ENCODE data around the gene MTIF2. TPM values are rescaled to one million over a fixed set of nuclear protein-coding genes. Genes with fewer than 3 reads are reported as not detected.

Gene MTIF2
- total and polyA plus RNA-seq, 9 of the 15 experiments (the other 6 are each of a cell fraction or from before 2014, with no cell fraction given): 58.7 to 143 (median 105) TPM

- no peak for TF ChIP-seq RUNX1 (IDR thresholded peaks at IDR 0.05; ENCODE audit: low read depth)
- TF ChIP-seq KHSRP (IDR thresholded peaks at IDR 0.05): peak; percentile 30; the same call in 1 of the 2 replicates
- peak; percentile 87 for TF ChIP-seq SAP30 (IDR thresholded peaks at IDR 0.05; ENCODE audit: borderline replicate concordance, insufficient read depth, low read depth, low read length, poor library complexity, severe bottlenecking)
- TF ChIP-seq, protein P1, sequence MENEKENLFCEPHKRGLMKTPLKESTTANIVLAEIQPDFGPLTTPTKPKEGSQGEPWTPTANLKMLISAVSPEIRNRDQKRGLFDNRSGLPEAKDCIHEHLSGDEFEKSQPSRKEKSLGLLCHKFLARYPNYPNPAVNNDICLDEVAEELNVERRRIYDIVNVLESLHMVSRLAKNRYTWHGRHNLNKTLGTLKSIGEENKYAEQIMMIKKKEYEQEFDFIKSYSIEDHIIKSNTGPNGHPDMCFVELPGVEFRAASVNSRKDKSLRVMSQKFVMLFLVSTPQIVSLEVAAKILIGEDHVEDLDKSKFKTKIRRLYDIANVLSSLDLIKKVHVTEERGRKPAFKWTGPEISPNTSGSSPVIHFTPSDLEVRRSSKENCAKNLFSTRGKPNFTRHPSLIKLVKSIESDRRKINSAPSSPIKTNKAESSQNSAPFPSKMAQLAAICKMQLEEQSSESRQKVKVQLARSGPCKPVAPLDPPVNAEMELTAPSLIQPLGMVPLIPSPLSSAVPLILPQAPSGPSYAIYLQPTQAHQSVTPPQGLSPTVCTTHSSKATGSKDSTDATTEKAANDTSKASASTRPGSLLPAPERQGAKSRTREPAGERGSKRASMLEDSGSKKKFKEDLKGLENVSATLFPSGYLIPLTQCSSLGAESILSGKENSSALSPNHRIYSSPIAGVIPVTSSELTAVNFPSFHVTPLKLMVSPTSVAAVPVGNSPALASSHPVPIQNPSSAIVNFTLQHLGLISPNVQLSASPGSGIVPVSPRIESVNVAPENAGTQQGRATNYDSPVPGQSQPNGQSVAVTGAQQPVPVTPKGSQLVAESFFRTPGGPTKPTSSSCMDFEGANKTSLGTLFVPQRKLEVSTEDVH (IDR thresholded peaks at IDR 0.05; ENCODE audit: low read depth, partially characterized antibody): peak; percentile 98
- no peak for TF ChIP-seq ZFP1 (CRISPR knock-in tag; IDR thresholded peaks at IDR 0.05)
- 0 out of 2 replicates have a peak, but pooled peaks have one; percentile 72 for TF ChIP-seq GABPB2 (CRISPR knock-in tag; conservative IDR thresholded peaks at IDR 0.05)
- TF ChIP-seq, protein P2, sequence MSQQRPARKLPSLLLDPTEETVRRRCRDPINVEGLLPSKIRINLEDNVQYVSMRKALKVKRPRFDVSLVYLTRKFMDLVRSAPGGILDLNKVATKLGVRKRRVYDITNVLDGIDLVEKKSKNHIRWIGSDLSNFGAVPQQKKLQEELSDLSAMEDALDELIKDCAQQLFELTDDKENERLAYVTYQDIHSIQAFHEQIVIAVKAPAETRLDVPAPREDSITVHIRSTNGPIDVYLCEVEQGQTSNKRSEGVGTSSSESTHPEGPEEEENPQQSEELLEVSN (IDR thresholded peaks at IDR 0.05; ENCODE audit: borderline replicate concordance in 1 of 2, extremely low read depth in 1 of 2, insufficient read depth in 1 of 2, insufficient read length in 1 of 2, low read depth in 1 of 2, low read length in 1 of 2, poor library complexity in 1 of 2, severe bottlenecking in 1 of 2): peak; percentile 34 to 65
- TF ChIP-seq ZNF740 (CRISPR knock-in tag; IDR thresholded peaks at IDR 0.05): peak; percentile 64; the same call in 1 of the 2 replicates
- no peak for TF ChIP-seq ZNF740 (tag; IDR thresholded peaks at IDR 0.05)
- no peak for TF ChIP-seq ZNF561 (CRISPR knock-in tag; conservative IDR thresholded peaks at IDR 0.05)
Observed at GRCh38 chr2:55268907-55269644, at the start of gene MTIF2 (continued).
